Caco-2 (cell line): ENCODE data around the gene C7. TPM values are rescaled to one million over a fixed set of nuclear protein-coding genes. Genes with fewer than 3 reads are reported as not detected.

Experiments
- total RNA-seq: library from RNA; stranded (reverse); gene quantifications from 2 replicates; pipeline ENCODE4 v1.2.3, GENCODE V29; 2022

Gene C7
- total RNA-seq, 1 experiment from 2014 or later = not detected

Other genes starting within 250 kb of the C7 start
- 0.16 TPM in 1 of 2 replicates, not detected in the other for gene PTGER4, start 229.6 kb upstream of the C7 start, total RNA-seq
- gene TTC33, start 153.5 kb upstream of the C7 start, total RNA-seq = 8.6 and 10.4 TPM in 2 replicates
- gene PRKAA1, start 111.1 kb upstream of the C7 start, total RNA-seq = 64.6 and 69.2 TPM in 2 replicates
- gene RPL37, start 74.3 kb upstream of the C7 start, total RNA-seq = 1,699 and 1,723 TPM in 2 replicates
- gene CARD6, start 68.1 kb upstream of the C7 start, total RNA-seq = 0.14 and 0.26 TPM in 2 replicates
- gene MROH2B, start 161.8 kb downstream of the C7 start, total RNA-seq = not detected in 2 replicates